DOHH2 (cell line): Measurements from ENCODE around the gene PRDM7.
"Not testable (repeated sequence)": the region's sequence is repeated elsewhere in the genome, so short reads cannot be mapped to it uniquely, and the experiment has no call there.

ENCODE experiments used
- EZH2phosphoT487 ChIP-seq: fragments of 200-600 bp; sonication (generic); IDR thresholded peaks from 2 replicates; pipeline ENCODE4 v1.6.1; 2017; ENCODE audit warnings: borderline replicate concordance, mild to moderate bottlenecking, antibody characterized with exemption, low read length, moderate library complexity, mixed read lengths
- TF ChIP-seq, protein P1 (sequence below): fragments of 200-600 bp; sonication (generic); IDR thresholded peaks from one replicate; pipeline ENCODE4 v1.5.1; 2014; ENCODE audit warnings: antibody characterized with exemption, mild to moderate bottlenecking, low read depth, low read length; ENCODE audit not compliant: poor library complexity, severe bottlenecking

DNA sequence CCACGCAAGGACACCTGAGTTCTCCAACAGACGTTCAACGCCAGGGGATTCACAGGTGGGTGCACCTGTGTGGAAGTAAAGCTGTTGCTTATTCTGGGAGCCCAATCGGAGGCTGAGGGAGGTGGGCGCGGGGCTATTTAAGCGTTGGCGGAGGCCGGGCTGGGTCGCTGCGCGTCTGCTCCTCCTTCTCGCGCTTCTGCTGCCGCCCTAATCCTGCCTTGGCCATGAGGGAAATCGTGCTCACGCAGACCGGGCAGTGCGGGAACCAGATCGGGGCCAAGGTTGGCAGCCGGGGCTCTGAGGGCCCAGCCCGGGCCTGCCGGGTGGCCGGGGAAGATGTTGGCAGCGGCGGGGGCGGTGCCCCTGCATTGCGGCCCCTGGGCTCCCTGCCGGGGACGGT lies 16.7 kb upstream of the PRDM7 start:
- TF ChIP-seq, protein P1, sequence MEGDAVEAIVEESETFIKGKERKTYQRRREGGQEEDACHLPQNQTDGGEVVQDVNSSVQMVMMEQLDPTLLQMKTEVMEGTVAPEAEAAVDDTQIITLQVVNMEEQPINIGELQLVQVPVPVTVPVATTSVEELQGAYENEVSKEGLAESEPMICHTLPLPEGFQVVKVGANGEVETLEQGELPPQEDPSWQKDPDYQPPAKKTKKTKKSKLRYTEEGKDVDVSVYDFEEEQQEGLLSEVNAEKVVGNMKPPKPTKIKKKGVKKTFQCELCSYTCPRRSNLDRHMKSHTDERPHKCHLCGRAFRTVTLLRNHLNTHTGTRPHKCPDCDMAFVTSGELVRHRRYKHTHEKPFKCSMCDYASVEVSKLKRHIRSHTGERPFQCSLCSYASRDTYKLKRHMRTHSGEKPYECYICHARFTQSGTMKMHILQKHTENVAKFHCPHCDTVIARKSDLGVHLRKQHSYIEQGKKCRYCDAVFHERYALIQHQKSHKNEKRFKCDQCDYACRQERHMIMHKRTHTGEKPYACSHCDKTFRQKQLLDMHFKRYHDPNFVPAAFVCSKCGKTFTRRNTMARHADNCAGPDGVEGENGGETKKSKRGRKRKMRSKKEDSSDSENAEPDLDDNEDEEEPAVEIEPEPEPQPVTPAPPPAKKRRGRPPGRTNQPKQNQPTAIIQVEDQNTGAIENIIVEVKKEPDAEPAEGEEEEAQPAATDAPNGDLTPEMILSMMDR = not testable (repeated sequence)
- not testable (repeated sequence) for TF ChIP-seq EZH2phosphoT487
